SK-N-SH treated with all-trans-retinoic acid at 6 μM for 48 hours (cell line): Measurements from ENCODE around the gene SOCS3.

Experiments used
- BACH2 ChIP-seq: fragments of 250-450 bp; sonication (Bioruptor Pico); IDR thresholded peaks from 2 replicates; pipeline ENCODE4 v1.9.0; 2021; ENCODE audit warnings: mild to moderate bottlenecking, borderline replicate concordance
- CREB5 ChIP-seq: fragments of 250-450 bp; sonication (Bioruptor Pico); IDR thresholded peaks from 2 replicates; pipeline ENCODE4 v1.5.1; 2020; ENCODE audit warnings: low read depth, mild to moderate bottlenecking, moderate library complexity
- GLIS3 ChIP-seq: fragments of 250-450 bp; sonication (Bioruptor Pico); IDR thresholded peaks from 2 replicates; pipeline ENCODE4 v1.5.0; 2020; ENCODE audit warnings: mild to moderate bottlenecking, moderate library complexity
- PPARA ChIP-seq: fragments of 250-450 bp; sonication (Bioruptor Pico); IDR thresholded peaks from 2 replicates; pipeline ENCODE4 v1.5.0; 2020; ENCODE audit warnings: mild to moderate bottlenecking, borderline replicate concordance
- RARB ChIP-seq: fragments of 250-450 bp; sonication (Bioruptor Pico); IDR thresholded peaks from 2 replicates; pipeline ENCODE4 v1.8.0; 2021; ENCODE audit warnings: mild to moderate bottlenecking, moderate library complexity
- SNAI2 ChIP-seq: fragments of 250-450 bp; sonication (Bioruptor Pico); IDR thresholded peaks from 2 replicates; pipeline ENCODE4 v1.5.0; 2020; ENCODE audit warnings: mild to moderate bottlenecking, moderate library complexity
- ZC3H10 ChIP-seq: fragments of 250-450 bp; sonication (Bioruptor Pico); IDR thresholded peaks from 2 replicates; pipeline ENCODE4 v1.5.1; 2021; ENCODE audit warnings: mild to moderate bottlenecking, moderate library complexity
- ZFP3 ChIP-seq: fragments of 250-450 bp; sonication (Bioruptor Pico); IDR thresholded peaks from 2 replicates; pipeline ENCODE4 v1.5.0; 2020; ENCODE audit warnings: mild to moderate bottlenecking, moderate library complexity
- ZFP30 ChIP-seq: fragments of 450-650 bp; formaldehyde crosslinking; IDR thresholded peaks from 2 replicates; pipeline ENCODE4 v1.5.0; 2022; ENCODE audit warnings: mild to moderate bottlenecking, moderate library complexity
- ZNF565 ChIP-seq: fragments of 450-650 bp; formaldehyde crosslinking; conservative IDR thresholded peaks from 2 replicates; pipeline ENCODE4 v1.5.0; 2020; ENCODE audit warnings: low read depth, mild to moderate bottlenecking, moderate library complexity

GRCh38 chr17:78307887-78308638 is 51.8 kb downstream of the SOCS3 start:
- TF ChIP-seq RARB (no peak), ZC3H10 (CRISPR knock-in tag) (no peak), BACH2 (CRISPR knock-in tag) (no peak), ZNF565 (CRISPR knock-in tag) (no peak), GLIS3 (CRISPR knock-in tag) (no peak), PPARA (no peak), ZFP30 (no peak), ZFP3 (CRISPR knock-in tag) (no peak), CREB5 (CRISPR knock-in tag) (no peak), SNAI2 (CRISPR knock-in tag) (no peak)
